H9 (cell line): ENCODE measurements around the gene ABCC4. TPM values are rescaled to one million over a fixed set of nuclear protein-coding genes. Genes with fewer than 3 reads are reported as not detected.
A peak's percentile ranks its signal among the peaks of the same experiment; 100 is the strongest.

Source experiments
- DNase-seq: peaks from one replicate; pipeline ENCODE4 v3.0.0-alpha.2; 2017
- H2AFZ ChIP-seq: one replicate; pipeline ENCODE4 v1.6.1; 2013; ENCODE audit warnings: mild to moderate bottlenecking, low read length, control low read depth, moderate library complexity
- H2AK5ac ChIP-seq: 2 replicates; pipeline ENCODE4 v1.6.1; 2013; ENCODE audit warnings: low read length, control low read depth, mixed read lengths; ENCODE audit not compliant: insufficient read length
- H2BK120ac ChIP-seq: one replicate; pipeline ENCODE4 v1.6.1; 2013; ENCODE audit warnings: low read depth, mild to moderate bottlenecking, low read length, control low read depth, inconsistent platforms; ENCODE audit not compliant: poor library complexity, severe bottlenecking
- H2BK12ac ChIP-seq: 2 replicates; pipeline ENCODE4 v1.6.1; 2013; ENCODE audit warnings: low read length, control low read depth, mixed read lengths, low read depth; ENCODE audit not compliant: insufficient read length
- H2BK15ac ChIP-seq: 2 replicates; pipeline ENCODE4 v1.6.1; 2013; ENCODE audit warnings: low read depth, low read length, control low read depth
- H2BK20ac ChIP-seq: one replicate; pipeline ENCODE4 v1.6.1; 2013; ENCODE audit warnings: low read depth, mild to moderate bottlenecking, low read length, control low read depth, inconsistent platforms; ENCODE audit not compliant: poor library complexity, severe bottlenecking
- H2BK5ac ChIP-seq: 2 replicates; pipeline ENCODE4 v1.6.1; 2013; ENCODE audit warnings: low read length, control low read depth, mixed read lengths; ENCODE audit not compliant: insufficient read length
- H3K14ac ChIP-seq: 2 replicates; pipeline ENCODE4 v1.6.1; 2013; ENCODE audit warnings: low read length, control low read depth; ENCODE audit not compliant: insufficient read depth
- H3K18ac ChIP-seq: 2 replicates; pipeline ENCODE4 v1.6.1; 2013; ENCODE audit warnings: low read depth, mild to moderate bottlenecking, mixed read lengths, low read length, control low read depth; ENCODE audit not compliant: insufficient read length
- H3K23ac ChIP-seq: 2 replicates; pipeline ENCODE4 v1.6.1; 2013; ENCODE audit warnings: low read length, control low read depth, mixed read lengths, low read depth; ENCODE audit not compliant: insufficient read length
- H3K23me2 ChIP-seq: 2 replicates; pipeline ENCODE4 v1.6.1; 2013; ENCODE audit warnings: low read depth, mild to moderate bottlenecking, mixed read lengths, low read length, control low read depth; ENCODE audit not compliant: insufficient read length, poor library complexity, severe bottlenecking
- H3K27ac ChIP-seq: 2 replicates; pipeline ENCODE4 v1.5.1; 2013; ENCODE audit warnings: low read length, control low read depth, mixed read lengths, low read depth; ENCODE audit not compliant: insufficient read length
- H3K27me3 ChIP-seq: 2 replicates; pipeline ENCODE4 v1.6.1; 2013; ENCODE audit warnings: low read length, control low read depth, inconsistent platforms; ENCODE audit not compliant: insufficient read depth
- H3K4ac ChIP-seq: 2 replicates; pipeline ENCODE4 v1.6.1; 2013; ENCODE audit warnings: low read depth, mild to moderate bottlenecking, control low read depth, inconsistent platforms, low read length, moderate library complexity
- H3K4me1 ChIP-seq: 2 replicates; pipeline ENCODE4 v1.6.1; 2013; ENCODE audit warnings: low read length, control low read depth, inconsistent platforms; ENCODE audit not compliant: insufficient read depth
- H3K4me2 ChIP-seq: 2 replicates; pipeline ENCODE4 v1.6.1; 2013; ENCODE audit warnings: low read length, control low read depth, mixed read lengths; ENCODE audit not compliant: insufficient read length, insufficient read depth
- H3K56ac ChIP-seq: 2 replicates; pipeline ENCODE4 v1.6.1; 2013; ENCODE audit warnings: low read depth, mild to moderate bottlenecking, mixed read lengths, low read length, control low read depth; ENCODE audit not compliant: insufficient read length
- H3K79me1 ChIP-seq: 2 replicates; pipeline ENCODE4 v1.6.1; 2013; ENCODE audit warnings: low read depth, mild to moderate bottlenecking, moderate library complexity, low read length, control low read depth, inconsistent platforms; ENCODE audit not compliant: insufficient read depth, poor library complexity, severe bottlenecking
- H3K79me2 ChIP-seq: 2 replicates; pipeline ENCODE4 v1.6.1; 2013; ENCODE audit warnings: low read length, control low read depth, inconsistent platforms; ENCODE audit not compliant: insufficient read depth
- H3K9ac ChIP-seq: 2 replicates; pipeline ENCODE4 v1.6.1; 2013; ENCODE audit warnings: low read length, control low read depth, mixed read lengths; ENCODE audit not compliant: insufficient read length; ENCODE audit errors: extremely low read depth
- H3K9me3 ChIP-seq: one replicate; pipeline ENCODE4 v1.6.1; 2013; ENCODE audit warnings: low read depth, low read length, inconsistent platforms; ENCODE audit not compliant: control insufficient read depth
- H3T11ph ChIP-seq: one replicate; pipeline ENCODE4 v1.6.1; 2013; ENCODE audit warnings: mild to moderate bottlenecking, low read length, control low read depth, inconsistent platforms
- H4K20me1 ChIP-seq: one replicate; pipeline ENCODE4 v1.6.1; 2013; ENCODE audit not compliant: control insufficient read depth, insufficient read length, insufficient read depth
- H4K5ac ChIP-seq: 2 replicates; pipeline ENCODE4 v1.6.1; 2013; ENCODE audit warnings: low read depth, mild to moderate bottlenecking, mixed read lengths, low read length, control low read depth; ENCODE audit not compliant: insufficient read length
- H4K8ac ChIP-seq: replicated peaks from 2 replicates; pipeline ENCODE4 v1.6.1; 2013; ENCODE audit warnings: low read length, control low read depth, mixed read lengths, low read depth; ENCODE audit not compliant: insufficient read length
- H4K91ac ChIP-seq: 2 replicates; pipeline ENCODE4 v1.6.1; 2013; ENCODE audit warnings: low read depth, mild to moderate bottlenecking, moderate library complexity, mixed read lengths, low read length, control low read depth; ENCODE audit not compliant: insufficient read length
- H3K27ac Mint-ChIP-seq, 3 experiments: 2 replicates in 2 of 3; 3 replicates in 1 of 3; pipeline ENCODE4 v1.8.0; 2020 to 2021; ENCODE audit warnings: mixed read lengths in 3 of 3, mild to moderate bottlenecking in 1 of 3, moderate library complexity in 1 of 3
- H3K27me3 Mint-ChIP-seq: 2 replicates; pipeline ENCODE4 v1.8.0; 2021; ENCODE audit warnings: low read depth, mild to moderate bottlenecking, moderate library complexity, mixed read lengths
- H3K36me3 Mint-ChIP-seq, 3 experiments: 2 replicates in 2 of 3; 3 replicates in 1 of 3; pipeline ENCODE4 v1.8.0; 2020 to 2021; ENCODE audit warnings: low read depth in 3 of 3, mixed read lengths in 3 of 3; ENCODE audit not compliant: insufficient read depth in 1 of 3
- H3K4me1 Mint-ChIP-seq, 2 experiments: 2 replicates each; pipeline ENCODE4 v1.8.0; 2020; ENCODE audit warnings: mixed read lengths in 2 of 2
- H3K4me3 Mint-ChIP-seq, 2 experiments: 2 replicates in 1 of 2; 3 replicates in 1 of 2; pipeline ENCODE4 v1.8.0; 2020 to 2021; ENCODE audit warnings: mild to moderate bottlenecking in 2 of 2, mixed read lengths in 2 of 2, moderate library complexity in 1 of 2
- H3K9me3 Mint-ChIP-seq, 2 experiments: 2 replicates in 1 of 2; 3 replicates in 1 of 2; pipeline ENCODE4 v1.8.0; 2020; ENCODE audit warnings: mild to moderate bottlenecking in 2 of 2, mixed read lengths in 2 of 2, moderate library complexity in 1 of 2
- CTCF ChIP-seq: fragments of 200-600 bp; sonication (generic); conservative IDR thresholded peaks from 3 replicates; pipeline ENCODE4 v1.8.0; 2021; ENCODE audit warnings: antibody characterized with exemption, mild to moderate bottlenecking
- WGBS: extraction: QIAGEN DNeasy Blood & Tissue Kit; methylation state at CpG from one replicate; pipeline ENCODE4 v1.1.7; 2013; ENCODE audit warnings: missing lambda C conversion rate, low lambda C conversion rate, mixed read lengths; ENCODE audit not compliant: insufficient read length; ENCODE audit errors: extremely low coverage; 5-methylcytosine and 5-hydroxymethylcytosine counted together
- total RNA-seq: library from RNA; stranded (reverse); gene quantifications from 2 replicates; pipeline ENCODE4 v1.2.1, GENCODE V29; 2021

The ABCC4 gene
- total RNA-seq, 1 experiment from 2014 or later, result 5.9 TPM

DNA sequence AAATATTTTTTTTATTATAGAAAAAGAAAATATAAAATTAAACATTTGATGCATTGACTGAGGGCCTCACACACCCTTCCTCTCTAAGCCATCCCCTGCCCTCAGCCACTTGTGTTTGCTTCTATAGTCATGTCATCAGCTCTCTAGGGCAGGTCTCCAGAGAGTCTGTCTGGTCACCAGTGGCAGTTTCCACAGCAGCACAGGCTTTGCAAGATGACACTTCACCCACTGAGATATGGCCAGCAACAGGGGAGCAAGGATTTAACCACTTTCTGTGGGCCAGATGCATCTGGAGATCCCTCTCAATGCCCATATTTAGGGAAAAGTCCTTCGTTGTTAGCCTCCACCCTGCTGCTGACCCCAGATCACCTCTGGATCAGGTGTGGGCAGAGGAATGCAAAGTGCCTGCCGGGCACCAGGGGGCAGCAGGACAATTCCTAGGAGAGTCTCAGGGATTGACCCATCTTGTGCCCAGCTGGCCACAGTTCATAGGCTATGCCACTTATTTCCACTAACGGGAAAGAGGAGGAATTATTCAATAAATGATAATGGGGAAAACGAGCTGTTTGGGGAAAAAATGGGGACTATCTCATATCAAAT, 4.8 kb downstream of the ABCC4 start:
- Histone ChIP-seq H4K91ac (no peak overlapping the region), H3K14ac (no peak overlapping the region), H3K18ac (no peak overlapping the region), H3K9ac (no peak overlapping the region), H3K23ac (no peak overlapping the region), H2BK20ac (no peak overlapping the region), H2AFZ (no peak overlapping the region), H3K23me2 (peaks cover 6% of the 10 kb centered on the region), H3K9me3 (no peaks in the 10 kb centered on the region), H4K8ac (no peak overlapping the region), H2BK15ac (no peak overlapping the region), H3K4me1 (no peaks in the 10 kb centered on the region; the same call in 1 of the 2 replicates), H3K27me3 (no peaks in the 10 kb centered on the region), H4K20me1 (no peaks in the 10 kb centered on the region), H4K5ac (no peak overlapping the region), H3K27ac (no peak overlapping the region), H2BK5ac (no peak overlapping the region), H2BK12ac (no peak overlapping the region), H3K56ac (no peak overlapping the region), H3K4ac (no peak overlapping the region), H3K79me2 (no peaks in the 10 kb centered on the region), H3T11ph (no peak overlapping the region), H3K4me2 (no peak overlapping the region), H3K79me1 (no peaks in the 10 kb centered on the region), H2BK120ac (no peak overlapping the region), H2AK5ac (no peak overlapping the region)
- peaks cover 0 to 1% (median 0%) of the 10 kb centered on the region in 3 experiments; a peak in 2 of 7 replicates for H3K36me3 Mint-ChIP-seq
- peak; percentile 74 for DNase-seq
- H3K27me3 Mint-ChIP-seq, result peaks cover 17% of the 10 kb centered on the region
- WGBS, result no CpG with 5 or more reads among the region's 4 CpGs
- H3K4me1 Mint-ChIP-seq, result peaks cover 6 to 14% of the 10 kb centered on the region in 2 experiments
- H3K9me3 Mint-ChIP-seq, result no peaks in the 10 kb centered on the region
- no peak overlapping the region for H3K27ac Mint-ChIP-seq
- no peak overlapping the region for H3K4me3 Mint-ChIP-seq
- TF ChIP-seq CTCF, result peak; percentile 86
